ENCODE data around the gene ANO8. TPM values are rescaled to one million over a fixed set of nuclear protein-coding genes. Genes with fewer than 3 reads are reported as not detected.
"Not testable (repeated sequence)": the region's sequence is repeated elsewhere in the genome, so short reads cannot be mapped to it uniquely, and the experiment has no call there.

The ANO8 gene
- polyA plus RNA-seq, 1 of the 3 experiments (the other 2 are of a cell fraction) = 7.8 TPM

GRCh38 chr19:17275441-17276175 is 59.0 kb downstream of the ANO8 start:
- Histone ChIP-seq H3K9me3 (no peaks in the 10 kb centered on the region), H2AFZ (ENCODE audit: low read depth) (no peak overlapping the region)
- TF ChIP-seq GABPA (IDR thresholded peaks at IDR 0.05; ENCODE audit: low read depth) = no peak
- no peak for TF ChIP-seq ELF1 (IDR thresholded peaks at IDR 0.05)
- no peak for TF ChIP-seq POLR2AphosphoS5 (IDR thresholded peaks at IDR 0.05; ENCODE audit: low read depth, low read length)
- TF ChIP-seq CHD2 (IDR thresholded peaks at IDR 0.05; ENCODE audit: low read length, partially characterized antibody) = no peak
- TF ChIP-seq SMC3 (IDR thresholded peaks at IDR 0.05; ENCODE audit: low read depth, low read length) = no peak
- no peak for TF ChIP-seq PBX3 (IDR thresholded peaks at IDR 0.05)
- TF ChIP-seq JUND (IDR thresholded peaks at IDR 0.05) = no peak
- TF ChIP-seq SIN3A (IDR thresholded peaks at IDR 0.05; ENCODE audit: borderline replicate concordance, low read depth, low read length) = no peak
- no peak for TF ChIP-seq REST (IDR thresholded peaks at IDR 0.05; ENCODE audit: low read depth, low read length)
- no peak for TF ChIP-seq NRF1 (IDR thresholded peaks at IDR 0.05; ENCODE audit: low read depth, low read length)
- TF ChIP-seq RCOR1 (IDR thresholded peaks at IDR 0.05; ENCODE audit: low read length) = no peak
- no peak for TF ChIP-seq RFX5 (IDR thresholded peaks at IDR 0.05; ENCODE audit: low read length)

GRCh38 chr19:17274892-17275291 is 59.8 kb downstream of the ANO8 start:
- H4K20me1 ChIP-seq (ENCODE audit: insufficient read depth); H3K9ac ChIP-seq; CTCF ChIA-PET; H3K4me1 ChIP-seq (ENCODE audit: control insufficient read depth in 1 of 2, insufficient read depth in 2 of 2, low read depth in 1 of 2, low read length in 1 of 2); H3K27me3 ChIP-seq (ENCODE audit: insufficient read depth); H3K4me2 ChIP-seq; DNase-seq; H3K79me2 ChIP-seq (ENCODE audit: insufficient read depth); H3K9me2 ChIP-seq; H3K27ac ChIP-seq (ENCODE audit: low read depth in 2 of 2, low read length in 1 of 2); H3K4me3 ChIP-seq (ENCODE audit: low read depth in 2 of 2, low read length in 1 of 2); H3K9me3 ChIP-seq; POLR2A ChIA-PET; H2AFZ ChIP-seq (ENCODE audit: low read depth): not testable (repeated sequence)
- 94% methylated on average over 1 of the region's 3 CpGs for WGBS (ENCODE audit: low lambda C conversion rate)
- Histone ChIP-seq H3F3A (replicated peaks; ENCODE audit: insufficient read depth) (peaks cover 13% of the 10 kb centered on the region), H3K36me3 (replicated peaks in 1 of 2; ENCODE audit: control insufficient read depth in 1 of 2, insufficient read depth in 2 of 2, low read length in 1 of 2) (peaks cover 24 to 27% of the 10 kb centered on the region in 2 experiments)

More at GRCh38 chr19:17275441-17276175, 59.0 kb downstream of the ANO8 start:
- Histone ChIP-seq H3K9me2 (no peaks in the 10 kb centered on the region), H3K9ac (no peak overlapping the region), H3K27me3 (ENCODE audit: insufficient read depth) (no peaks in the 10 kb centered on the region), H3K36me3 (replicated peaks in 1 of 2; ENCODE audit: control insufficient read depth in 1 of 2, insufficient read depth in 2 of 2, low read length in 1 of 2) (peaks cover 24 to 27% of the 10 kb centered on the region in 2 experiments), H3K4me3 (ENCODE audit: low read depth in 2 of 2, low read length in 1 of 2) (no peak overlapping the region), H4K20me1 (ENCODE audit: insufficient read depth) (no peaks in the 10 kb centered on the region), H3K79me2 (ENCODE audit: insufficient read depth) (no peaks in the 10 kb centered on the region; the same call in 1 of the 2 replicates), H3K4me2 (no peak overlapping the region), H3K4me1 (ENCODE audit: control insufficient read depth in 1 of 2, insufficient read depth in 2 of 2, low read depth in 1 of 2, low read length in 1 of 2) (no peaks in the 10 kb centered on the region), H3K27ac (ENCODE audit: low read depth in 2 of 2, low read length in 1 of 2) (no peak overlapping the region), H3F3A (replicated peaks; ENCODE audit: insufficient read depth) (peaks cover 13% of the 10 kb centered on the region)
- ChIA-PET POLR2A (no interaction called here), CTCF (no interaction called here)
- 97% methylated on average over 14 of the region's 19 CpGs for WGBS (ENCODE audit: low lambda C conversion rate)
- no peak for DNase-seq

Other genes starting within 250 kb of the ANO8 start
- 63.9 and 81.8 TPM in 2 replicates for gene USE1, start 119.5 kb downstream of the ANO8 start, polyA plus RNA-seq (2012; rRNA removed)
- gene OCEL1, start 108.6 kb downstream of the ANO8 start, polyA plus RNA-seq (2012; rRNA removed) = 9.1 and 9.8 TPM in 2 replicates
- 31.7 and 37.3 TPM in 2 replicates for gene NR2F6, start 88.9 kb downstream of the ANO8 start, polyA plus RNA-seq (2012; rRNA removed)
- 0.03 and 0.05 TPM in 2 replicates for gene USHBP1, start 70.1 kb downstream of the ANO8 start, polyA plus RNA-seq (2012; rRNA removed)
- 192 TPM in 2 replicates for gene BABAM1, start 67.4 kb downstream of the ANO8 start, polyA plus RNA-seq (2012; rRNA removed)
- gene ANKLE1, start 53.0 kb downstream of the ANO8 start, polyA plus RNA-seq (2012; rRNA removed) = 2.2 and 2.6 TPM in 2 replicates
- gene ABHD8, start 31.4 kb downstream of the ANO8 start, polyA plus RNA-seq (2012; rRNA removed) = 10.6 and 11.1 TPM in 2 replicates
- 61.4 and 72.9 TPM in 2 replicates for gene MRPL34, start 29.0 kb downstream of the ANO8 start, polyA plus RNA-seq (2012; rRNA removed)
- 112 and 135 TPM in 2 replicates for gene DDA1, start 25.3 kb downstream of the ANO8 start, polyA plus RNA-seq (2012; rRNA removed)
- gene GTPBP3, start 2.7 kb upstream of the ANO8 start, polyA plus RNA-seq (2012; rRNA removed) = 21.6 and 22.4 TPM in 2 replicates
- not detected in 2 replicates for gene PLVAP, start 42.5 kb upstream of the ANO8 start, polyA plus RNA-seq (2012; rRNA removed)
- not detected in 2 replicates for gene CCDC194, start 59.3 kb upstream of the ANO8 start, polyA plus RNA-seq (2012; rRNA removed)
- 5.7 and 5.9 TPM in 2 replicates for gene BST2, start 70.8 kb upstream of the ANO8 start, polyA plus RNA-seq (2012; rRNA removed)
- gene MVB12A, start 85.2 kb upstream of the ANO8 start, polyA plus RNA-seq (2012; rRNA removed) = 63.0 and 63.9 TPM in 2 replicates
- 0.41 and 0.62 TPM in 2 replicates for gene TMEM221, start 113.8 kb upstream of the ANO8 start, polyA plus RNA-seq (2012; rRNA removed)
- not detected in 2 replicates for gene NXNL1, start 126.1 kb upstream of the ANO8 start, polyA plus RNA-seq (2012; rRNA removed)
- gene SLC27A1, start 135.7 kb upstream of the ANO8 start, polyA plus RNA-seq (2012; rRNA removed) = 15.0 and 16.8 TPM in 2 replicates
- 59.9 and 73.3 TPM in 2 replicates for gene PGLS, start 176.8 kb upstream of the ANO8 start, polyA plus RNA-seq (2012; rRNA removed)
- 75.9 and 83.8 TPM in 2 replicates for gene COLGALT1, start 220.8 kb upstream of the ANO8 start, polyA plus RNA-seq (2012; rRNA removed)

All from SK-N-SH (cell line).